GM23338 (cell line): Measurements from ENCODE around the gene FNDC1. TPM values are rescaled to one million over a fixed set of nuclear protein-coding genes. Genes with fewer than 3 reads are reported as not detected.

Source experiments
- ATAC-seq: fragments of 200-7000 bp; cut with Tn5 transposase; 3 replicates; pipeline ENCODE4 v1.9.1; 2020
- DNase-seq: peaks from one replicate; pipeline ENCODE4 v3.0.0-alpha.2; 2015; ENCODE audit warnings: low spot score
- H2AFZ ChIP-seq: fragments of 200-600 bp; sonication (generic); 2 replicates; pipeline ENCODE4 v1.8.0; 2016; ENCODE audit warnings: antibody characterized with exemption, mild to moderate bottlenecking, moderate library complexity
- H3F3A ChIP-seq: fragments of 200-600 bp; sonication (generic); replicated peaks from 2 replicates; pipeline ENCODE4 v1.8.0; 2017; ENCODE audit warnings: antibody characterized with exemption, mixed run types, low read depth
- H3K27ac ChIP-seq: fragments of 200-600 bp; sonication (generic); 2 replicates; pipeline ENCODE4 v1.6.1; 2016; ENCODE audit warnings: low read depth
- H3K27me3 ChIP-seq: fragments of 200-600 bp; sonication (generic); 2 replicates; pipeline ENCODE4 v1.8.0; 2016; ENCODE audit warnings: mild to moderate bottlenecking, mixed run types, moderate library complexity; ENCODE audit not compliant: insufficient read depth
- H3K36me3 ChIP-seq: fragments of 200-600 bp; sonication (generic); 2 replicates; pipeline ENCODE4 v1.8.0; 2016; ENCODE audit warnings: mild to moderate bottlenecking; ENCODE audit not compliant: insufficient read depth
- H3K4me1 ChIP-seq: fragments of 200-600 bp; sonication (generic); 2 replicates; pipeline ENCODE4 v1.8.0; 2016; ENCODE audit warnings: mild to moderate bottlenecking, moderate library complexity; ENCODE audit not compliant: insufficient read depth
- H3K4me2 ChIP-seq: fragments of 200-600 bp; sonication (generic); 2 replicates; pipeline ENCODE4 v1.7.1; 2017; ENCODE audit warnings: mixed run types
- H3K4me3 ChIP-seq: fragments of 200-600 bp; sonication (generic); 2 replicates; pipeline ENCODE4 v1.6.1; 2016; ENCODE audit warnings: mixed run types
- H3K79me2 ChIP-seq: fragments of 200-600 bp; sonication (generic); replicated peaks from 2 replicates; pipeline ENCODE4 v1.8.0; 2017; ENCODE audit warnings: mild to moderate bottlenecking; ENCODE audit not compliant: insufficient read depth
- H3K9me2 ChIP-seq: fragments of 200-600 bp; sonication (generic); 2 replicates; pipeline ENCODE4 v1.8.0; 2017; ENCODE audit not compliant: insufficient read depth
- H4K20me1 ChIP-seq: fragments of 200-600 bp; sonication (generic); replicated peaks from 2 replicates; pipeline ENCODE4 v1.8.0; 2017; ENCODE audit warnings: mild to moderate bottlenecking; ENCODE audit not compliant: insufficient read depth
- H3K27ac Mint-ChIP-seq: 2 replicates; pipeline ENCODE4 v1.8.0; 2020; ENCODE audit warnings: inconsistent platforms, mild to moderate bottlenecking, moderate library complexity, mixed read lengths
- H3K27me3 Mint-ChIP-seq: 3 replicates; pipeline ENCODE4 v1.8.0; 2022; ENCODE audit warnings: low read depth, mild to moderate bottlenecking, moderate library complexity, mixed read lengths, inconsistent platforms; ENCODE audit not compliant: insufficient read depth, poor library complexity
- H3K36me3 Mint-ChIP-seq: 3 replicates; pipeline ENCODE4 v1.8.0; 2021; ENCODE audit warnings: low read depth, mild to moderate bottlenecking, inconsistent platforms, moderate library complexity, mixed read lengths
- H3K4me1 Mint-ChIP-seq: 3 replicates; pipeline ENCODE4 v1.8.0; 2020; ENCODE audit warnings: mild to moderate bottlenecking, inconsistent platforms, mixed read lengths
- H3K4me3 Mint-ChIP-seq: 3 replicates; pipeline ENCODE4 v1.8.0; 2021; ENCODE audit warnings: moderate library complexity, mild to moderate bottlenecking, inconsistent platforms, mixed read lengths
- H3K9me3 Mint-ChIP-seq: 3 replicates; pipeline ENCODE4 v1.8.0; 2020; ENCODE audit warnings: moderate library complexity, mild to moderate bottlenecking, inconsistent platforms, mixed read lengths
- CREB1 ChIP-seq: fragments of 250-450 bp; sonication (Bioruptor Pico); IDR thresholded peaks from 2 replicates; pipeline ENCODE4 v1.5.0; 2020; ENCODE audit warnings: low read depth, mild to moderate bottlenecking, moderate library complexity
- EZH2 ChIP-seq: fragments of 200-600 bp; sonication (generic); IDR thresholded peaks from one replicate; pipeline ENCODE4 v1.8.0; 2017; ENCODE audit warnings: antibody characterized with exemption, mild to moderate bottlenecking, low read depth; ENCODE audit not compliant: unreplicated experiment
- STAT1 ChIP-seq: IDR thresholded peaks from one replicate; pipeline ENCODE4 v1.6.1; 2016; ENCODE audit warnings: antibody characterized with exemption; ENCODE audit not compliant: unreplicated experiment
- ZNF114 ChIP-seq: fragments of 250-450 bp; sonication (Bioruptor Pico); IDR thresholded peaks from 2 replicates; pipeline ENCODE4 v1.5.0; 2020; ENCODE audit warnings: mild to moderate bottlenecking, moderate library complexity
- ZNF331 ChIP-seq: fragments of 250-450 bp; sonication (Bioruptor Pico); IDR thresholded peaks from 2 replicates; pipeline ENCODE4 v1.5.0; 2020; ENCODE audit warnings: low read depth, mild to moderate bottlenecking, moderate library complexity
- ZNF462 ChIP-seq: fragments of 250-450 bp; sonication (Bioruptor Pico); IDR thresholded peaks from 2 replicates; pipeline ENCODE4 v1.5.0; 2020; ENCODE audit warnings: mild to moderate bottlenecking, moderate library complexity
- polyA plus RNA-seq: library from polyadenylated mRNA; unstranded; fragments of >200 nt; fragmentation: Nextera tagmentation; extraction: Ambion mirVana; gene quantifications from 2 replicates; pipeline ENCODE4 v1.2.1, GENCODE V29; 2016
- total RNA-seq: library from RNA; depleted of rRNA; stranded (reverse); fragments of >200 nt; shearing (Covaris generic); gene quantifications from 2 replicates; pipeline ENCODE4 v1.2.3, GENCODE V29; 2014

FNDC1 gene
- total and polyA plus RNA-seq, 2 experiments from 2014 or later, result 0.38 to 0.57 TPM

DNA sequence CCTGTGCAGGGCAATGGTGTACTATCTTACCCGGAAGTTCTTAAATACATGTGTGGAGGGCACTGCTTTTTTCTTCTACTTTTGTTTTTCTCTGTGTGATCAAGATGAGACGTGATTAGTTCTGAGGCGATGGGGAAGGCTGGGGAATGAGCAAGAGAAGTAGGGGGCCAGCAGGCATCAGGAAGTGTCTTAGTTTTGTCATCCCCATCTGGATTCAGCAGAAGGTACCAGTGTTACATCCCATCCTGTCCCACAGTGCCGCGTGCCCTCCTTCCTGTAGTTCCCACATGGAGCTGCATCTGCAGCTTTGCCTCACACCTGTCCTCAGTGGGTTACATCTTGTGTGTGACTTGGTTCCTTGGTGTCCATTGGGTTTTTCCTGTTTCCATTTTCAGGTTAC, 86.9 kb downstream of the FNDC1 start:
- Histone ChIP-seq H3F3A (no peaks in the 10 kb centered on the region), H3K4me3 (no peak overlapping the region), H4K20me1 (no peaks in the 10 kb centered on the region), H3K4me2 (no peak overlapping the region), H3K27ac (no peak overlapping the region), H2AFZ (no peak overlapping the region), H3K79me2 (no peaks in the 10 kb centered on the region), H3K36me3 (no peaks in the 10 kb centered on the region), H3K4me1 (no peaks in the 10 kb centered on the region), H3K9me2 (peaks cover 16% of the 10 kb centered on the region; the same call in 1 of the 2 replicates), H3K27me3 (no peaks in the 10 kb centered on the region)
- H3K4me3 Mint-ChIP-seq, result no peak overlapping the region
- H3K36me3 Mint-ChIP-seq, result no peaks in the 10 kb centered on the region
- H3K9me3 Mint-ChIP-seq, result no peaks in the 10 kb centered on the region
- ATAC-seq (no peak), DNase-seq (no peak)
- H3K27ac Mint-ChIP-seq, result no peak overlapping the region
- peaks cover 3% of the 10 kb centered on the region; the same call in 2 of the 3 replicates for H3K4me1 Mint-ChIP-seq
- H3K27me3 Mint-ChIP-seq, result peaks cover 3% of the 10 kb centered on the region
- TF ChIP-seq STAT1, result no peak
- TF ChIP-seq ZNF462 (CRISPR knock-in tag), result no peak
- no peak for TF ChIP-seq CREB1 (CRISPR knock-in tag)

- H3K4me1 Mint-ChIP-seq, result peaks cover 3% of the 10 kb centered on the region; the same call in 2 of the 3 replicates
- H4K20me1 ChIP-seq, result no peaks in the 10 kb centered on the region
- H3K27ac Mint-ChIP-seq, result no peak overlapping the region
- H3K9me2 ChIP-seq, result peaks cover 10% of the 10 kb centered on the region; the same call in 1 of the 2 replicates
- no peak overlapping the region for H3K4me3 Mint-ChIP-seq
- no peak overlapping the region for H3K4me3 ChIP-seq
- H3K79me2 ChIP-seq, result no peaks in the 10 kb centered on the region
- no peaks in the 10 kb centered on the region for H3K36me3 ChIP-seq
- no peaks in the 10 kb centered on the region for H3K27me3 ChIP-seq
- H3K4me1 ChIP-seq, result no peaks in the 10 kb centered on the region
- H3K36me3 Mint-ChIP-seq, result no peaks in the 10 kb centered on the region
- no peak for DNase-seq
- H3K27me3 Mint-ChIP-seq, result peaks cover 3% of the 10 kb centered on the region
- H2AFZ ChIP-seq, result no peak overlapping the region
- H3F3A ChIP-seq, result no peaks in the 10 kb centered on the region
- no peak for ATAC-seq
- H3K4me2 ChIP-seq, result no peak overlapping the region
- H3K9me3 Mint-ChIP-seq, result no peaks in the 10 kb centered on the region
- no peak overlapping the region for H3K27ac ChIP-seq
- TF ChIP-seq EZH2, result no peak
- no peak for TF ChIP-seq ZNF462 (CRISPR knock-in tag)
- TF ChIP-seq ZNF114 (CRISPR knock-in tag), result no peak
- TF ChIP-seq ZNF331 (CRISPR knock-in tag), result no peak
Measured at GRCh38 chr6:159257846-159258245, 88.6 kb downstream of the FNDC1 start.
